Measurements from ENCODE around the gene ZNF366.

DNA sequence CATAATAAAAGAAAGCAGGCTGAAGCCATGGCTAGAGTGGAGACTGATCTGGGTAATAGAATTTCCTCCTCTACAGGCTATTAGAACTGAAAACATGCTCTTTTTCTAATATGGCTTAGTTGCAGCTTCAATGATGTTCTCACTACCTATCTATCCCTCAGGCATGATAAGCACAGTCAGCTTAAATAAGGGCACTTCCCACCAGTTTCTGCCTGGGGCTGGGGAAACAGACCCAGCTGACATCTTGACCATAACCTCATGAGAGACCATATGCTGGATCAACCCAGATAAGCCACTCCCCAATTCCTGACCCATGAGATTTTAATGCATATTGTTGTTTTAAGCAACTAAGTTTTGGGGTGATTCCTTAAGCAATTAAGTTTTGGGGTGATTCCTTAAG lies 81.2 kb downstream of the ZNF366 start:
- TF ChIP-seq, protein P1, sequence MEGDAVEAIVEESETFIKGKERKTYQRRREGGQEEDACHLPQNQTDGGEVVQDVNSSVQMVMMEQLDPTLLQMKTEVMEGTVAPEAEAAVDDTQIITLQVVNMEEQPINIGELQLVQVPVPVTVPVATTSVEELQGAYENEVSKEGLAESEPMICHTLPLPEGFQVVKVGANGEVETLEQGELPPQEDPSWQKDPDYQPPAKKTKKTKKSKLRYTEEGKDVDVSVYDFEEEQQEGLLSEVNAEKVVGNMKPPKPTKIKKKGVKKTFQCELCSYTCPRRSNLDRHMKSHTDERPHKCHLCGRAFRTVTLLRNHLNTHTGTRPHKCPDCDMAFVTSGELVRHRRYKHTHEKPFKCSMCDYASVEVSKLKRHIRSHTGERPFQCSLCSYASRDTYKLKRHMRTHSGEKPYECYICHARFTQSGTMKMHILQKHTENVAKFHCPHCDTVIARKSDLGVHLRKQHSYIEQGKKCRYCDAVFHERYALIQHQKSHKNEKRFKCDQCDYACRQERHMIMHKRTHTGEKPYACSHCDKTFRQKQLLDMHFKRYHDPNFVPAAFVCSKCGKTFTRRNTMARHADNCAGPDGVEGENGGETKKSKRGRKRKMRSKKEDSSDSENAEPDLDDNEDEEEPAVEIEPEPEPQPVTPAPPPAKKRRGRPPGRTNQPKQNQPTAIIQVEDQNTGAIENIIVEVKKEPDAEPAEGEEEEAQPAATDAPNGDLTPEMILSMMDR (IDR thresholded peaks at IDR 0.05), result no peak
- no peak for TF ChIP-seq POLR2A (IDR thresholded peaks at IDR 0.05)

All from right lobe of liver (tissue), 4 donors.